HG03139 (cell line): Measurements from ENCODE around the gene TEC.

Experiments
- ATAC-seq: cut with Tn5 transposase; IDR thresholded peaks from one replicate; pipeline ENCODE4 v1.9.1; 2021; ENCODE audit not compliant: unreplicated experiment

The TEC gene

DNA sequence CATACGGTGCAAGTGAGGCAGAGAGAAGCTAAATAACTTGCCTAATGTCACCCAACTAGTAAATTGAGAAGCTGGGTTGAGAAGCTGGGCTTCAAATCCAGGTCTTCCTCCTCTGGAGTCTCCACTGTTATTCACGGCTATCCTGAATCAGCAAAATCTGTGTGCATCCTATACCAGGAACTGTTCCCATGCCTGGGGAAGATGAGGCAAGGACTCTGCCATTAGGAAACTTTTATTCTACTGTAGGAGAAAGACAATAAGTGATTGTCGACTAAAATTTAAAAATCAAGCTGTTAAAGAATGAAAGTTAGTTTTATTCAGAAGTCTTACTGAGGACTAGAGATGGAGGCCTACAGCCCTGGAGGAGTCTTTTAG, 872 bp upstream of the TEC start:
- ATAC-seq: no peak

DNA sequence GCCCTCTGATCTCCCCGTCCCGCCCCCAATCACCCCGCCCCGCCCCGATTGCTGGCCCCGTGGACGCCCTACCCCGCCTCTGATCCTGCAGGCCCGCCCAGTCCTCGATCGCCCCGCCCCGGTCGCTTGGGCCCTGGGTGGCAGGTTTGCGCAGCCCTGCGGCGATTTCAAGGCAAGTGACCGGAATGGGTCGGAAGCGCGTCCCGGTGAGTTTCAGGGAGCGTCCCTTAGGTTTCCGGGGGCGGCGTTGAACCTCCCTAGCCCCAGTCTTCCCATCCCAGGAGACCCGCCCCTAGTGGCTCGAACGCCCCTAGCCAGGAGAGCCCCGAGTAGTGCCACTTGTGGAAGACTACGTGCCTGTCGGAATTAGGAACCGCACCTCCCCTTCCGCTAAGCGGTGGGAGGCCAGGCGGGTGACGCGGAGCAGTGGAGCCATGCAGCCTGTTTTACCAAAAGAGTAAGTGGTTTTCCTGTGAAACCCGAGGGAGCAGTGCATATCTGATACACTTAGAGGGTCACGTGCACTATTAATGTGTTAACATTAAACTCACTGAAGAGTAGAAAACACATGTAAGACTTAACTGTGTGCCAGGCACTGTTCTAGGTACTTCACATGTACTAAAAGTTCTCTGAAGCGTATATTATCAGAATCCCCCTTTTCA, 354 bp upstream of the TEC start:
- peak; percentile 64 for ATAC-seq

DNA sequence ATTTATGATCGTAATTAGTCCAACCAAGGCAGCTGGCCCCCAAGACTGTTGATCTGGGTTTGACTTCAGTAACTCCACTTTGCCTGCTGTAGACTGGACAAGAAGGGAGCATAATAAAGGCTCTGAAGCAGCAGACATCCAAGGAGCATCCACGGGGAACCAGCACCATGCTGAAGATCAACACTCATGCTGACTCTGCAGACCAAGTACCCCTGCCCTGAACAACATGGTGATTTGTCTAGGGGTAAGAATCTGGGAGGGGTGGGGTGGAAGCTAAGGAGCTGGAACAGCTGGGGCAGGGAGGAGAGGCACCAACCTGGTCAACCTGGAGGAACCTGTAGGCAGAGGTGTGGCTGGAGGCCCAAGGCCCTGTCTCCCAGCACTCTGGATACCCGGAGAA, 2.1 kb downstream of the TEC start:
- no peak for ATAC-seq

DNA sequence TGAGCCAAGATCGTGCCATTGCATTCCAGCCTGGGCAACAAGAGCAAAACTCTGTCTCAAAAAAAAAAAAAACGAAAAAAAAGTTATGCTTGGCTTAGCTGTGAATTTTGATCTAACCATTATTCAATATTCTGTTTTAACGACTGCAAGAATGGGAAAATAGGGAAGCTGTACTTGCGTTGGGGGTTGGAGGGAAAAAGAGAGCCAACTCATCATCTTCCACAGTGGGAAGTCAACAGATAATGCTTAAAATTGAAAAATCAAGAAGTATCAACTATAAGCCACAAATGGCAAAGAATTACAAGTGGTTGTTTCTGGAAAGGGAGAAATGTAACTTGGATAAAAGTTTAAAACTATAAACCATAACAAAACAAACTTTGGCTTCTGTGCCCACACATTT, 2.9 kb downstream of the TEC start:
- no peak for ATAC-seq

DNA sequence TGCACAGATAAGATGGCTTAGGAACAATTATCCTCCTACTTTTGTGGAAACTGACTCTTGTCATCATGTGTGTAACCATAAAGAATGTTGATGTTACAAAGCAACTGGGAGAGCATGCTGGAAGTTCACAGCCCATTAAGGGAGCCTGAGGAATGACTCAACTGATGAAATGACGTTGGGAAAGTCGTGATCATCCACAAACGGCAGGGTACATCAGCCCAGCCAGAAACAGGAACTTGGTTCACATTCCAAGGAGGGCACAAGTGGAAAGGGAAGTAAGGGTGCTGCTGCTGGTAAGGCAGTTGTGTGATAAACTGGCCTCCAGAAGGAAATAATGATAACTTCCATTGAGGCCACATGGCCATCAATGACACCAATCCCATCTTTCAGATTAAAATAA, 6.7 kb downstream of the TEC start:
- ATAC-seq: no peak

DNA sequence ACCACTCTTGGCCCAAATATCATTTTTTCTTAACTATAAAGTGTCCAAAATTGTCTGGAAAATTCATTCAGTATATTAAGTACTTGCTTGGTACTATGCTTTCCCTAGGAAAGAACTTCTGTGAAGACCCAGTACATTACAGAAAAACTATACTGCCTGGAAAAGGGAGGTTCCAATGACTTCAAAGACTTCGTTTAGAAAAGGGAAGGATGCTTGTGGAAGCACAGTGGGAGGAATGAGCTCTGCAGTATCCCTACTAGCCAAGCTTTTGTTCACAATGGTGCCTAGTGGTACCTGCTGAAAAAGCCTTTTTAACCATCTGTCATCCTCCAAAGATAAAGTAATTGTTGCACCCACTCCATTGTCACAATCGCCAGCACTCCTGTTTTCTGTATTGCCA, 7.2 kb downstream of the TEC start:
- ATAC-seq: no peak

DNA sequence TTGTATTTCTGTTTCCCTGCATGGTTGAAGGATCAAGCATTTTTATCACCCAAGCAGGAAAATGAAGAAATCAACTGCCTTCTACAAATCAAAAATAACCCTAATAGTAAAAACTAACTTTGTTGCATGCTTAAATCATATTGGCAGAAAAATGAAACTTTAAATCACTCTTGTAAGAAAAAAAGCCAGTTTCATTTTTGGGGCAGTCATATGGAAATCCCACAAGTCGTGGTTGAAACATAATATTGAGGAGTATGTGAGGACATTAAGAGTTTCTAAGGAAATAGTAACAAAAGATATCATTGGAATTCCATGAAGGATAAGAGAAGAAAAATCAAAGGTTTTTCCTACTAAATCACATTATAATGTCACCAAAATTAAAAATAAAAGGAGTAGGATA, 8.4 kb downstream of the TEC start:
- ATAC-seq: no peak

DNA sequence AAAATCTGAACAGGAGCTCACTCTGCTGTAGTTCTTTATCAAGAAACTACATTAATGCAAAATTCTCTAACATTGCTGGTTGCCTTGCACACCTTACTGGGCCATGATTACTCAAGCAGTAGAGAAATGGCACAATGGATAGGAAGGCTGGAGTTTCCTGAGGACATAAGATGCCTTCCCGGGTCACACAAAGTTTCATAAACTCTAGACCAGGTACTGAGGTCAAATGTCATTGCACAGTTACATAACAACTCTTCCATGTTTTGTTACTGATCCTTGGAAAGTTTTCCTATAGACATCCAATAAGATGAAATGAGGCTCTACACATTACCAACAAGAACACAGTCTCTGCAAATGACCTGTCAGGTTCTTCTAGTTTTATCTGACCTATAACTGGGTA, 9.9 kb downstream of the TEC start:
- no peak for ATAC-seq

DNA sequence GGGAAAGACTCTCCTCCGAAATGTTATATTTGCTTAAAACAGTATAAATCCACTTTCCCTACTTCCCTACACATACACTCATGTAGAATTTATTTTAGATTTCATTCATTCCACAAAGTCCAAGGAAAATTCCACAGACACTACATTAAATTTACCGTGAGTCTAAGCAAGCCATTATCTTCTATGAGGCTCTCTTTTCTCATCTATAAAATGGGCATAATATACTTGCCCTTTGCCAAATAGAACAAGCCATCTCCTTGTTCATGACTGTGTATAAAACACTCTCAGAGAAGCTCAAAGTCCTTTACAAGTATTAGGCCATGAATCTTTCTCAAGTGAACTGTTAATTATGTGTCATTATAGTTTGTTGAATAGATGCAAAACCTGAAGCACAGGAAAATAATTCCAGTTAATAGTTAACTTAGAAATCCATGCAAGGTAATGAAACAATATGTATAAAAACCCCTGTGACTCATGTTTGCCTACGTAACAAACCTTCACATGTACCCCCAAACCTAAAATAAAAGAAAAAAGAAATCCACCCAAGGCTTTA, 10.7 kb downstream of the TEC start:
- no peak for ATAC-seq

DNA sequence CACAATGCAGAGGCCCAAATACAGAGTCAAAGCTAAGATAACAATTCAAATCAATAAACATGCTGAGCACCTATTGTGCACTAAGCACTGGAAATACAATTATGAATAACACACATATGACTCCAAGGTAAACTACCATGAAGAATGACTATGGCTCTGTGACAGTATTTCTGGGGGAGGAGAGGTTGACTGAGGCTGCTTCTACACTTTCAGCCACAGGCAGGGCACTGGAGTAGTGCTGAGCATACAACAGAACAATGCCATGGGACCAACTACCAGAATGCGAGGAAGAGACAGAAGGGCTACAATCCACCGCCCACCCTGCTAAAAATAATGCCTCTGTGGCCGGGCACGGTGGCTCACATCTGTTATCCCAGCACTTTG, 13.7 kb downstream of the TEC start:
- ATAC-seq: no peak

DNA sequence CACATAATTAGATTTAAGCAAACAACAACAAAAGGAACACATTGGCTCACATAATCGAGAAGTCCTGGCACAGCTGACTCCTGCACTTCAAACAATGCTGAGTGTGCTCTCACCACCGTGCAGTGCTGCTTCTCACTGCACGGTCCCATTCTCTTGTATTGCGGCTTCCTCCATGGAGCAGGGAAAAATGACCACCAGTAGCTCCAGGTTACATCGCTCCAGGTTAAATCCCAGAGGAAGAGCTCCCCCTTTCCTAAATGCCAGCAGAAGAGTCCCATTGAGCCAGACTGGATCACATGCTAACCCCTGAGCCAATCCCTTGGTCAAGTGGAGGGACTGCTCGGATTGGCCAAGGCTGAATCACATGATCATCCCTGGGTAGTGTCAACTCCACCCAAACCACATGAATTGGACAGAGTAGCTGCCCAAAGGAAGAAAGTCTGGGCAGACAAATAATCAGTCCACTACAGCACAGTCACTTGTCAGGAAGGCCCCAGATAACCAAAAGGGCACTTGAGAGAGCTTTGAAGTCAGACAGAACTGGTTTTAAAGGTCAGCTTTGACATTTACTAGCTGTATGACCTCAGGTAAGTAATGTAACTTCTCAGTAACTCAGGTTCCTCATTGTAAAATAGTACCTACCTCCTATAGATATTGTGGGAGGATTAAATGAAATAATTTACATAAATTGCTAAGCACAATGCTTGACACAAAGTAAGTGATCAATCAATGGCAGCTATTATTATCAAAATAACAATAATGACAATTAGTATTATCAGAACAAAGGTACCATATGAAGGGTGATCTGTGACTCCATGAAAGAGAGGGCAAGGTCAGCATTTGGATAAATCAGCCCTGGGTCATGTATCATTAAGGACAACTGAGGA, 14.3 kb downstream of the TEC start:
- ATAC-seq: no peak

DNA sequence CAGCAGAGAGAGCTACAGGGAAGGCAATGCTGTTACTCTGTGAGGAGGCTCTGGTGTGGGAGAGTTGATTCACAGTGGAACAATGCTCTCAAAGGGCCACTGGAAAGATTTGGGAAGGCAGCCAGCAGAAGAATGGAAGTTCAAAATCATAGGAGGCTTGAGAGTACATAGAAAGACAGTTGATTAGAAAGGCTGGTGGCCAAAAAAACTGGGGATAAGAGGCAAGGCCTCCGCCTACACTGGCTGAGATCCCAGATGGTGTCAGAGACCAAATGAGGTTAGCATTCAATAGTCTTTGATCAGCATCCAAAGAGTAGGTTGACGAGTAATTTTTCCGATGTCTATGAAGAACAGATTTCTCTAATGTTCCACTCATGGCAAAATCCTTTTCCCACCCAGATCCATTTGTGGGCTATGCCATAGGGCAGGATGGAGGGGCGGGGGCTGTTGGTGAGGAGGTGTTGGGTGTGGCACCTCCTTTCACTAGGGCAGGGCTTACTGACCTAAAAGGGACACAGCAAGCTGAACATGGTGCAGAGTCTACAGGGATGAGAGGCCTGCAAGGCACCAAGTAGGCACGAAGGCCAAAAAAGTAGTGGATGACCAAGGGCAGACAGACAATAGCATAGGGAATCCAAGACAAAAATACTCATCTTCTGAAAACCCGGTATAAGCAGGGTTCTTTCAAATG, 15.1 kb downstream of the TEC start:
- no peak for ATAC-seq

DNA sequence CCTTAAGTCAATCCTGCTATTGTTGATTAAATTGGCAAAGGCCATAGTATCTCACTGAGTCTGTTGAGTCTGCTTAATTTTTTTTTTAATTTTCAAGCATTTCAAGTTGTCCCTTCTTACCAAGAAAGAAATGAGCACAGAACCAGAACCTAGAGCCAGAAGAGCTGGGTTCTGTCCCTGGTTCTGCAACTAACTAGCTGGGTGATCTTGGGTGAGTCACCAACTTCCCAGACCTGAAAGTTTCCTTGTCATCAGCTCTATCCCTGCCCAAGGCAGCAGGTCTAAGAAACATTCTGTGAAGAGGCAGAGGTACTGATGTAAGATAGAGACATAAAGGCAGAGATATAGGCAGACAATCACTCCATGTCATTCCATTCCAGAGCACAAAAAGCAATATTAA, 17.3 kb downstream of the TEC start:
- no peak for ATAC-seq

DNA sequence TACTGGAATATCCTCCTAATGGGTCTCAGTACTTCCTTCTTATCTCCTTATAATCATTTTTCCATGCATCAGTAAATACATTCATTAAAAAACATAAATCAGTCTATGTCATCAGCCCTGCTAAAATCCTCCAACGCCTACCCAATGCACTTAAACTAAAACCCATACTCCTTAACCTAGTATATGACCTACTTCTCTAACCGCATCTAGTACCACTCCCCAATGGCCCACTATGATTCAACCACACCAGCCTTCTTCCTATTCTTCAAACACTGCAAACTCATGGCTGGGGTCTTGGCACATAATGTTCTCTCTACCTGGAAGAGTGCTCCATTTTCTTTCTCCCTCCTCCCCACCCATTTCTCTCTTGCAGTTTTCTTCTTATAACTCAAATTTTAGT, 18.7 kb downstream of the TEC start:
- ATAC-seq: no peak

DNA sequence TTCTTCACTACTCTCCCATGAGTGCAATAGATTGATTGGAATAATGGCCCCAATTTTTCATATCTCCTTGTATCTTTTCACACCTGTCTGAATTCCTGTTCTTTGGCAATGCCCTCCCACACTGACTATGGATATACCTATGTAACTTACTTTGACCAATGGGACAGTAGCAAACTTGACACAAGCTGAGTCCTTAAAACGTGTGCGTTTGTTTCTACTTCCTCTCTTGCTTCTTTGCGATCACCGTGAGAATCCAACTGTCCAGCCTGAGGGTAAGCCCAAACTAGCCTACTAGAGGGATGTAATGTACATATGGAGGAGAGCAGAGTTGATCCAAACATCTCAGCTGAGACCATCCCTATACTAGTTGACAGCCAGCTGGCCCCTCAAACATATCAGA, 19.3 kb downstream of the TEC start:
- no peak for ATAC-seq

DNA sequence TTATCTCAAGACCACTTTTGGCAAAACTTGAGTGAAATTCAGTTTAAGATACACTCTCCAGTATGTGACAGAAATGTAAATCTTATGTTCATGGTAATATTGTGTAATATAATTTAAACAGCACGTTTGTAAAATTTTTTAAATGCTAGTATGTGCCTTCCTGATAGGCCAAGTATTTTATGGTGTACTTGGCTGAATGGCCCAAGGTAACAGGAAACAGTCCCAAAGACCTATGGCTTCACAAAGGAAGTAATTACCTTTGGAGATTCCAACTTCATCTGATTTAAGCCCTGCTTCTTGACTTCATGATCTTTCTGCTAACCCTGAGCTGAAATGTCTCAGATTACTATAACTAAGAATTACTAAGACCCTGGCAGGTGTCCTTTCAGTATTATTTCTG, 20.3 kb downstream of the TEC start:
- no peak for ATAC-seq

DNA sequence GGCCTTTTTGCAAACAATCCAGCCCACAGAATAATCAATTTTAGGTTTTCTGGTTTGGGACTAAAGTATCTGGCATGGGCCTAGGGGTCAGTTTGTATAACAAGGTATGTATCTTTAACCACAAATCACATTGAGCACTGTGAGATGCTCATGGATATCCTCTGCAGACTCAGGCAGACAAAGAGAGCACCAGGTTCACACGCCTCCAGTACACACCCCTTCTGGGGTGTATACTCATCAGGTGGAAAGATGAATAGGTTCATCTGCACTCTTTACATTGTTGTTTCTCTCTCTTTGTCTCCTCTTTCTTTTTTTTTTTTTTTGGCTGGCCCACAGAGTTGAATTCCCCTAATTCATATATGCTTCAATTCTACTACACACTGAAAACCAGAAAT, 21.1 kb downstream of the TEC start:
- ATAC-seq: no peak

DNA sequence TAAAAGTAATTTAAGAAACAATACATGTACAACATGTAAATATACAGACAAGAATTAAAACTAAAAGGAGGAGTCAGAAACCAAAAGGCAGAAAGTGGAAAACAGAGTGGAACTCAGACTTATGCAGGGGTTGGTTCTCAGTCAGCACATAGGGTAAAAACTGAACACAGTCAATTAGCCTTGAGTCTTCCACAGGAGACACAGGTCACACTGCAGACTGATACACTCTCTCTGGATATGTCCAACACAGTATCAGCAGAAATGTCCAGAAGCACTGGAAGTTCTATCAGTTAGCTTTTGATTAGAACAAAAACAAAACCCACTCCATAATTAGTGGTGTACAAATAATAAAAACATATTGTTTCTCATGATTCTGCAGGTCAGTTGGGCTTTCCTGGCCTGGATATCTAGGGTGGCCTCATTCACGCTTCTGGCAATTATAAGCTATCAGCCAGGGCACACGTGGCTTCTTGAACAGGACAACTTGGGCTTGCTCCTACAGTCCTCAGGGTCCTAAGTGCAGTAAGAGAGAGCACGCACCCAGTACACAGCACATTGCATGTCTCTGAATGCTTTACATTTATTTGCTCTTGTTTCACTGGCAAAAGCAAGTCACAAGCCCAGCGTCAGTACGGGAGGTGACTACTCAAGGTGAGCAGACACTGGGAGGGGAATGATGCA, 21.6 kb downstream of the TEC start:
- no peak for ATAC-seq

DNA sequence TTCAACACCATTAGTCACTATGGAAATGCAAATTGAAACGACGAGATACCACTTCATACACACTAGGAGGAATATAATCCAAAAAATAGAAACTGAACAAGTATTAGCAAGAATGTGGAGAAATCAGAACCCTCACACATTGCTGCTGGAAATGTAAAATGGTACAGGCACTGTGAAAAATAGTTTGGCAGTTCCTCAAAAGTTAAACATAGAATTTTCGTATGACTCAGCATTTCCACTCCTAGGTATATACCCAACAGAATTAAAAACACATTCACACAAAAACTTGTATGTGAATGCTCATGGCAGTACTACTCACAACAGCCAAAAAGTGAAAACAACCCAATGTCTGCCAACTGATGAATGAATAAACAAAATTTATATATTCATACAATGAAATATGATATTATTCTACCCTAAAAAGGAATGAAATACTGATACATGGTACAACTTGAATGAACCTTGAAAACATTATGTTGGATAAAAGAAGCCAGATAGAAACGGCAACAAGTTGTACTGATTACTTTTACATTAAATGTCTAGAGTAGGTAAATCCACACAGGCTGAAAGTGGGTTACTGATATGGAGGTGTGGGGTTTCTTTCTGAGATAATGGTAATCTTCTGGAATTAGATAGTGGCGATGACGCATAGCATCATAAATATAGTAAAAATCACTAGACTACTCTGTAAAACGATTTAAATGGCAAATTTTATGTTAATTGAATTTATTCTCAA, 22.3 kb downstream of the TEC start:
- peak; percentile 43 for ATAC-seq

DNA sequence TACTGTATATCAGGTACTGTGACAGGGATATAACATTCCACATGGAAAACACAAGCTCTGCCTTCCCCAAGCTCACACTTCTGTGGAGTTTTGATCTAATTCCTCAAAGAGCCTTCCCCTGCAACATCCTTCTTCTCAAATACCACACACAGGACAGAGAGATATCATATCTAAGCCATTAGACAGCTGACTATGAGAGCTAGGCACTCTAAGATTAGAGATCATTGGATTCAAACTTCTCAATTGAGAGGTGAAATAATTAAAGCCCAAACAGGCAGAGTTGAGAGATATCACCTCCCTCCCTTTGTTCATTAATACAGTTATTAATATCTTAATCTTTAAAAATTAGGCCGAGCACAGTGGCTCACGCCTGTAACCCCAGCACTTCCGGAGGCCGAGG, 25.0 kb downstream of the TEC start:
- ATAC-seq: no peak

DNA sequence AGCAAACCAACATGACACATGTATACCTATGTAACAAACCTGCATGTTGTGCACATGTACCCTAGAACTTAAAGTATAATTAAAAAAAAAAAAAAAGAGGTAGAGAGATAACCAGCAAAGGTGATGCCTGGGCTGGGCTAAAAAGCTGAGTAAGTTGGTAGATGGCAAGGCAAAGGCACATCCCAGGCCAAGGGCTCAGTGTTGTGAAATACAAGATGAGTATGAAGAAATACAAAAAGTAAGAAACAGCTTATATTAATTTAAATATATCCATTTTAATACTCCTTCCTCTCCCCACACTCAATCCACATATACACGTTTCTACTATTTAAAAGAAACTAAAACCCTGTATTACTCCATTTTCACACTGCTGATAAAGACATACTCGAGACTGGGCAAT, 25.8 kb downstream of the TEC start:
- ATAC-seq: no peak
